ENCODE results near the gene NKX2-8. TPM values are rescaled to one million over a fixed set of nuclear protein-coding genes. Genes with fewer than 3 reads are reported as not detected.

Gene NKX2-8
- total RNA-seq, 1 experiment from 2014 or later, result not detected

DNA sequence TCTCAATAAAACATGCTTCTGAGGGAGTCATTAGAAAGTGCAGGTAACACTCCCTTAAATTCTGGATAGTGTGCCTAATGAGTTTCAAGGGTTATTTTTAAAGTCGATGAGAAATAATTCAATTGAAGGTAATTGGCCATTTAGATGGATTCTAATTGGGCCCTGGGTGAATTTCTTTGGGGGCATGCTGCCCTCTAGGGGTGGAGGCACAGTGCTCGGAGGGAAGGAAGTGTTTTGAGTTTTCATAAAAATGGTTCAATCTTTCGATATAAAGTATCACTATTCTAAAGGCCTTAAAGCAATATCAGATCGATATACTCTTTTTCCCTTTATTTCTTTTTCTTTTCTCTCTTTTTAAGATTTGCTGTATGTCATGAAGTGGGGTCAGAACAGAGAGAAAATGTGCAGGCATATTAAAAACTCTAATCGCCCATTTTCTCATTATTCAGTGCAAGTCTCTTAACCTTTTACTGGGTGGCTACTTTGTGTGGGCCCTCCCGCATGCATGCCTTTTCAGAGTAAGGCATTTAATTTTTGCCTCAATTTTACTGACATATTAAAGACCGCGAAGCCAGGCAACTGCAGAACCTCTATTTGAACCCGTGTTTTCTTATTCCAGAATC is 25.5 kb downstream of the NKX2-8 start:
- H3K4me2 ChIP-seq (ENCODE audit: insufficient read depth, insufficient read length, low read length), result no peak overlapping the region
- H3K18ac ChIP-seq (ENCODE audit: insufficient read length, low read depth, low read length), result no peak overlapping the region
- H3K9me3 Mint-ChIP-seq, result no peaks in the 10 kb centered on the region
- H3K27ac Mint-ChIP-seq, result no peak overlapping the region
- H2BK120ac ChIP-seq (ENCODE audit: low read depth, low read length, poor library complexity, severe bottlenecking), result no peak overlapping the region
- no peak overlapping the region for H3K4ac ChIP-seq (ENCODE audit: low read depth, low read length)
- H3K36me3 Mint-ChIP-seq (ENCODE audit: insufficient read depth in 1 of 3, low read depth in 3 of 3), result no peaks in the 10 kb centered on the region
- DNase-seq, result no peak
- H2BK5ac ChIP-seq (ENCODE audit: insufficient read length, low read length), result no peak overlapping the region
- peaks cover 34% of the 10 kb centered on the region for H3K27me3 Mint-ChIP-seq (ENCODE audit: low read depth)
- H3K4me1 Mint-ChIP-seq, result peaks cover 0 to 11% of the 10 kb centered on the region in 2 experiments; a peak in 2 of 4 replicates
- WGBS (ENCODE audit: extremely low coverage, insufficient read length, low lambda C conversion rate), result no CpG with 5 or more reads among the region's 9 CpGs
- H3K9me3 ChIP-seq (ENCODE audit: control insufficient read depth, low read depth, low read length), result no peaks in the 10 kb centered on the region
- no peaks in the 10 kb centered on the region for H3K27me3 ChIP-seq (ENCODE audit: insufficient read depth, low read length)
- H3K4me3 Mint-ChIP-seq, result no peak overlapping the region
- H3K79me2 ChIP-seq (ENCODE audit: insufficient read depth, low read length), result no peaks in the 10 kb centered on the region
- H3K9ac ChIP-seq (ENCODE audit: extremely low read depth, insufficient read length, low read length), result no peak overlapping the region
- no peak overlapping the region for H2BK20ac ChIP-seq (ENCODE audit: low read depth, low read length, poor library complexity, severe bottlenecking)
- H2BK15ac ChIP-seq (ENCODE audit: low read depth, low read length), result no peak overlapping the region
- no peak overlapping the region for H3K27ac ChIP-seq (ENCODE audit: insufficient read length, low read depth, low read length)
- TF ChIP-seq, protein P1, sequence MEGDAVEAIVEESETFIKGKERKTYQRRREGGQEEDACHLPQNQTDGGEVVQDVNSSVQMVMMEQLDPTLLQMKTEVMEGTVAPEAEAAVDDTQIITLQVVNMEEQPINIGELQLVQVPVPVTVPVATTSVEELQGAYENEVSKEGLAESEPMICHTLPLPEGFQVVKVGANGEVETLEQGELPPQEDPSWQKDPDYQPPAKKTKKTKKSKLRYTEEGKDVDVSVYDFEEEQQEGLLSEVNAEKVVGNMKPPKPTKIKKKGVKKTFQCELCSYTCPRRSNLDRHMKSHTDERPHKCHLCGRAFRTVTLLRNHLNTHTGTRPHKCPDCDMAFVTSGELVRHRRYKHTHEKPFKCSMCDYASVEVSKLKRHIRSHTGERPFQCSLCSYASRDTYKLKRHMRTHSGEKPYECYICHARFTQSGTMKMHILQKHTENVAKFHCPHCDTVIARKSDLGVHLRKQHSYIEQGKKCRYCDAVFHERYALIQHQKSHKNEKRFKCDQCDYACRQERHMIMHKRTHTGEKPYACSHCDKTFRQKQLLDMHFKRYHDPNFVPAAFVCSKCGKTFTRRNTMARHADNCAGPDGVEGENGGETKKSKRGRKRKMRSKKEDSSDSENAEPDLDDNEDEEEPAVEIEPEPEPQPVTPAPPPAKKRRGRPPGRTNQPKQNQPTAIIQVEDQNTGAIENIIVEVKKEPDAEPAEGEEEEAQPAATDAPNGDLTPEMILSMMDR (conservative IDR thresholded peaks at IDR 0.05), result peak; percentile 91
- no peak overlapping the region for H4K91ac ChIP-seq (ENCODE audit: insufficient read length, low read depth, low read length)
- H3K79me1 ChIP-seq (ENCODE audit: insufficient read depth, low read depth, low read length, poor library complexity, severe bottlenecking), result no peaks in the 10 kb centered on the region
- H3T11ph ChIP-seq (ENCODE audit: low read length), result no peak overlapping the region
- H2AK5ac ChIP-seq (ENCODE audit: insufficient read length, low read length), result no peak overlapping the region
- no peaks in the 10 kb centered on the region for H4K20me1 ChIP-seq (ENCODE audit: control insufficient read depth, insufficient read depth, insufficient read length)
- H3K56ac ChIP-seq (ENCODE audit: insufficient read length, low read depth, low read length), result no peak overlapping the region
- no peak overlapping the region for H2AFZ ChIP-seq (ENCODE audit: low read length)
- no peak overlapping the region for H2BK12ac ChIP-seq (ENCODE audit: insufficient read length, low read depth, low read length)
- H3K4me1 ChIP-seq (ENCODE audit: insufficient read depth, low read length), result peaks cover 5% of the 10 kb centered on the region; the same call in 1 of the 2 replicates
- no peak overlapping the region for H3K14ac ChIP-seq (ENCODE audit: insufficient read depth, low read length)
- H4K8ac ChIP-seq (replicated peaks; ENCODE audit: insufficient read length, low read depth, low read length), result no peak overlapping the region
- H3K23ac ChIP-seq (ENCODE audit: insufficient read length, low read depth, low read length), result no peak overlapping the region
- no peaks in the 10 kb centered on the region for H3K23me2 ChIP-seq (ENCODE audit: insufficient read length, low read depth, low read length, poor library complexity, severe bottlenecking)
- H4K5ac ChIP-seq (ENCODE audit: insufficient read length, low read depth, low read length), result no peak overlapping the region

Measured in H9 (cell line).